Left forelimb (tissue), 1 donor: ENCODE results near the gene OR51A7.
"Not testable (repeated sequence)": the region's sequence is repeated elsewhere in the genome, so short reads cannot be mapped to it uniquely, and the experiment has no call there.

Source experiments
- DNase-seq: peaks from one replicate; pipeline ENCODE4 v3.0.0-alpha.2; 2018; ENCODE audit warnings: low spot score

Gene OR51A7

GRCh38 chr11:4903484-4903883 lies at the start of gene OR51A7:
Gene OR51A7, plus strand, starts transcription at chr11:4903783. Its CDS starts 3,587 bp downstream, at chr11:4907370.
- DNase-seq, result no peak

GRCh38 chr11:4854286-4854685 lies 49.3 kb upstream of the OR51A7 start:
- DNase-seq, result not testable (repeated sequence)

GRCh38 chr11:4862447-4863236 lies 40.9 kb upstream of the OR51A7 start:
- DNase-seq, result no peak

GRCh38 chr11:4863876-4864275 lies 39.7 kb upstream of the OR51A7 start:
- DNase-seq, result no peak

- DNase-seq, result no peak
These were observed 37.7 kb upstream of the OR51A7 start for GRCh38 chr11:4865855-4866254.

GRCh38 chr11:4881188-4881587 lies 22.4 kb upstream of the OR51A7 start:
- no peak for DNase-seq

- DNase-seq, result no peak
These were observed 21.6 kb upstream of the OR51A7 start, which contains the start of gene OR51T1 for GRCh38 chr11:4881860-4882500. Gene OR51T1, plus strand, starts transcription at chr11:4881900. Its CDS starts 0 bp downstream, at chr11:4881900.

- no peak for DNase-seq
These were observed 21.0 kb upstream of the OR51A7 start for GRCh38 chr11:4882543-4882942.

GRCh38 chr11:4884361-4884760 lies 19.2 kb upstream of the OR51A7 start:
- no peak for DNase-seq

- DNase-seq, result no peak
These were observed 17.4 kb upstream of the OR51A7 start for GRCh38 chr11:4886186-4886585.

- no peak for DNase-seq
These were observed 16.0 kb upstream of the OR51A7 start for GRCh38 chr11:4887591-4887990.

- DNase-seq, result no peak
These were observed 13.3 kb upstream of the OR51A7 start for GRCh38 chr11:4890279-4890678.

- DNase-seq, result no peak
These were observed 11.5 kb upstream of the OR51A7 start for GRCh38 chr11:4891996-4892640.

GRCh38 chr11:4916581-4916980 lies 13.0 kb downstream of the OR51A7 start:
- DNase-seq, result no peak

GRCh38 chr11:4919250-4919649 lies 15.7 kb downstream of the OR51A7 start, which contains the start of gene OR51G2:
Gene OR51G2, minus strand, starts transcription at chr11:4919350. Its CDS starts 3,687 bp downstream, at chr11:4915663.
- DNase-seq, result no peak

- DNase-seq, result no peak
These were observed 18.2 kb downstream of the OR51A7 start for GRCh38 chr11:4921796-4922195.

GRCh38 chr11:4922304-4922703 lies 18.7 kb downstream of the OR51A7 start:
- DNase-seq, result no peak

- no peak for DNase-seq
These were observed 20.7 kb downstream of the OR51A7 start, which contains the start of gene OR51G1 for GRCh38 chr11:4924239-4924638. Gene OR51G1, minus strand, starts transcription at chr11:4924339. Its CDS starts 0 bp downstream, at chr11:4924339.

- no peak for DNase-seq
These were observed 23.0 kb downstream of the OR51A7 start for GRCh38 chr11:4926608-4927007.

- no peak for DNase-seq
These were observed 29.2 kb downstream of the OR51A7 start for GRCh38 chr11:4932751-4933150.

- no peak for DNase-seq
These were observed 33.2 kb downstream of the OR51A7 start for GRCh38 chr11:4936745-4937144.

GRCh38 chr11:4947505-4947904 lies 43.9 kb downstream of the OR51A7 start, which contains the start of gene OR51A4:
Gene OR51A4, minus strand, starts transcription at chr11:4947605. Its CDS starts 505 bp downstream, at chr11:4947100.
- DNase-seq, result no peak

GRCh38 chr11:4955613-4956012 lies 52.0 kb downstream of the OR51A7 start, which contains the start of gene OR51A2:
Gene OR51A2, minus strand, starts transcription at chr11:4955713. Its CDS starts 0 bp downstream, at chr11:4955713.
- not testable (repeated sequence) for DNase-seq
